Ascending aorta (tissue), 2 donors: Measurements from ENCODE around the gene CCT2. TPM values are rescaled to one million over a fixed set of nuclear protein-coding genes. Genes with fewer than 3 reads are reported as not detected.

Experiments
- DNase-seq, 2 donors: peaks; one replicate each; pipeline ENCODE4 v3.0.0-alpha.2; 2019; ENCODE audit warnings: low spot score in 2 of 2
- H3K27ac ChIP-seq, 2 donors: fragments of 200-600 bp; sonication (generic); one replicate each; pipeline ENCODE4 v1.5.1; 2016 to 2017; ENCODE audit warnings: mild to moderate bottlenecking in 1 of 2
- H3K27me3 ChIP-seq: fragments of 200-600 bp; sonication (generic); one replicate; pipeline ENCODE4 v1.5.1; 2017
- H3K36me3 ChIP-seq, 2 donors: fragments of 200-600 bp; sonication (generic); one replicate each; pipeline ENCODE4 v1.5.1; 2016
- H3K4me1 ChIP-seq, 2 donors: fragments of 200-600 bp; sonication (generic); one replicate each; pipeline ENCODE4 v1.5.1; 2016 to 2017; ENCODE audit warnings: mild to moderate bottlenecking in 1 of 2
- H3K4me3 ChIP-seq, 2 donors: fragments of 200-600 bp; sonication (generic); one replicate each; pipeline ENCODE4 v1.5.1; 2016 to 2017; ENCODE audit warnings: mild to moderate bottlenecking in 1 of 2
- H3K9me3 ChIP-seq, 2 donors: fragments of 200-600 bp; sonication (generic); one replicate each; pipeline ENCODE4 v1.5.1; 2016
- CTCF ChIP-seq, 3 experiments: fragments of 200-600 bp in 2 of 3; fragments of 450-650 bp in 1 of 3; sonication (generic) in 2 of 3; IDR thresholded peaks; one replicate each; pipeline ENCODE4 v1.5.1; 2016 to 2019; ENCODE audit warnings: antibody characterized with exemption in 3 of 3, mild to moderate bottlenecking in 1 of 3, moderate library complexity in 1 of 3
- intact Hi-C: fragments of 100-400 bp; cut with DNase I; formaldehyde crosslinking; loops from one replicate; pipeline ENCODE4 v1.15.1; 2023
- total RNA-seq: library from RNA; depleted of rRNA; stranded (reverse); fragments of >200 nt; gene quantifications from one replicate; pipeline ENCODE4 v1.1.0, GENCODE V29; 2016

Gene CCT2
- total RNA-seq, 1 donor from 2014 or later, result 65.0 TPM

GRCh38 chr12:69589082-69589481 is 3.8 kb downstream of the CCT2 start:
- TF ChIP-seq CTCF (IDR thresholded peaks at IDR 0.05), result no peak
- no peak overlapping the region for H3K27ac ChIP-seq
- no peaks in the 10 kb centered on the region for H3K27me3 ChIP-seq
- peaks cover 63 to 74% of the 10 kb centered on the region in 2 donors for H3K36me3 ChIP-seq
- no peaks in the 10 kb centered on the region for H3K9me3 ChIP-seq
- H3K4me3 ChIP-seq, result no peak overlapping the region
- H3K4me1 ChIP-seq, result peaks cover 6 to 8% of the 10 kb centered on the region in 2 donors
- intact Hi-C loops, result no loop called here
- DNase-seq, result no peak

DNA sequence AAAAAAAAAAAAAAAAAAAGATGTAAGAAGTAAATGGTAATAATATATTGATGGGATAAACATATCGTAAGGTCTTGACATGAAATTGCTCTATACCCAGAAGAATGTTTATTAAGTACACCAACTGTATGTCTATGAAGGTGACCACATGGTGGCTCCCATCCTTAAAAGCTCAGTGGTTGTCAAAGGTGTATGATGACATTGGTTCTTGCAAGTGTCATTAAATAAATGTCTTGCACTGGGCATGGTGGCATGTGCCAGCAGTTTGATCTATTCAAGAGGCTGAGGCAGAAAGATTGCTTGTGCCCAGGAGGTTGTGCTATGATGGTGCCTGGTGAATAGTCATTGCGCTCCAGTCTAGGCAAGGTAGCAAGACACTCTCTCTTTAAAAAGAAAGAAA is 10.4 kb downstream of the CCT2 start:
- Histone ChIP-seq H3K4me1 (no peaks in the 10 kb centered on the region), H3K27me3 (no peaks in the 10 kb centered on the region), H3K9me3 (no peaks in the 10 kb centered on the region), H3K27ac (no peak overlapping the region), H3K4me3 (no peak overlapping the region), H3K36me3 (peaks cover 77 to 92% of the 10 kb centered on the region in 2 donors)
- no peak for TF ChIP-seq CTCF (IDR thresholded peaks at IDR 0.05)
- intact Hi-C loops, result no loop called here
- no peak for DNase-seq

DNA sequence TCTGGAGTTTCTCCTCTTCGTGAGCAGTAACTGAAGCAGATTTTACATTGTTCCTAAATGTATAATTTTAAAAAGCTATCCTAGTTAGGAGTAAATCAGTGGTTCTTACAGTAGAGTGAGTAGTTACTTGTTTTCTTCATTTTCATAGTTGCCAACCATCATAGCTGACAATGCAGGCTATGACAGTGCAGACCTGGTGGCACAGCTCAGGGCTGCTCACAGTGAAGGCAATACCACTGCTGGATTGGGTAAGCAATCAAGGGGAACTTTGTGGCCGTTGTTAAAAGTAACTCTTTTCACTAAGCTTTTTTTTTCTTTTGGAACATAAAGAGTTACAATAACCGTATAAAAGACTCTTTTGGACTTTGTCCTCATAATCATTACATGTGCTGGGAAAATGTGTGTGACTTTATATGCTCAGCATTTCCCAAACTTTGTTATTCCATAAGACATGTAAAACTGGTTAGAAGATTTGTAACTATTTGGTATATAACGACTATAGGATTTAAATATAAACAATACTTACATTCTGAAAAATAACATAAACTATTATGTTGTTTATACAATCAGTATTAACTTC is 13.0 kb downstream of the CCT2 start:
- no peak for DNase-seq
- Histone ChIP-seq H3K27ac (no peak overlapping the region), H3K36me3 (peaks cover 62 to 90% of the 10 kb centered on the region in 2 donors), H3K27me3 (no peaks in the 10 kb centered on the region), H3K4me3 (no peak overlapping the region), H3K4me1 (no peaks in the 10 kb centered on the region), H3K9me3 (no peaks in the 10 kb centered on the region)
- intact Hi-C loops, result no loop called here
- no peak for TF ChIP-seq CTCF (IDR thresholded peaks at IDR 0.05)

DNA sequence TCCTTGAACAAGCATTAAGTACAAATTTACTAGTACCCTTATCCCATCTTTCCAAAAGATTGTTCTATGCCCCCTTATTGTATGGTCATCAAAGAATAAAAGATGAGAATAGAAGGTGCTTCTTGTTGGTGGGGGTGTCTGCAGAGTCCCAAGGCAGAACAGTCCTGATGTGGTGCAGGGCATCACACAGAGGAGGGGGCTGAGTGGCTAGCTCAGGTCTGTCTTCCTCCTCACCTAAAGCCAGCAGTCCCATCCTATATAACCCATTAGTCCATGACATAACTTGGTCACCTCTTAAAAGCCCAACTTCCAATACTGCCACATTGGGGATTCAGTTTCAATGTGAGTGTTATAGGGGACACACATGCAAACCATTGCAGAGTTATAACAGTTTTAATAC is 15.5 kb downstream of the CCT2 start:
- H3K9me3 ChIP-seq, result no peaks in the 10 kb centered on the region
- no peak overlapping the region for H3K27ac ChIP-seq
- peaks cover 45 to 73% of the 10 kb centered on the region in 2 donors for H3K36me3 ChIP-seq
- H3K27me3 ChIP-seq, result no peaks in the 10 kb centered on the region
- DNase-seq, result no peak
- intact Hi-C loops, result no loop called here
- TF ChIP-seq CTCF (IDR thresholded peaks at IDR 0.05), result no peak
- H3K4me3 ChIP-seq, result no peak overlapping the region
- no peaks in the 10 kb centered on the region for H3K4me1 ChIP-seq

DNA sequence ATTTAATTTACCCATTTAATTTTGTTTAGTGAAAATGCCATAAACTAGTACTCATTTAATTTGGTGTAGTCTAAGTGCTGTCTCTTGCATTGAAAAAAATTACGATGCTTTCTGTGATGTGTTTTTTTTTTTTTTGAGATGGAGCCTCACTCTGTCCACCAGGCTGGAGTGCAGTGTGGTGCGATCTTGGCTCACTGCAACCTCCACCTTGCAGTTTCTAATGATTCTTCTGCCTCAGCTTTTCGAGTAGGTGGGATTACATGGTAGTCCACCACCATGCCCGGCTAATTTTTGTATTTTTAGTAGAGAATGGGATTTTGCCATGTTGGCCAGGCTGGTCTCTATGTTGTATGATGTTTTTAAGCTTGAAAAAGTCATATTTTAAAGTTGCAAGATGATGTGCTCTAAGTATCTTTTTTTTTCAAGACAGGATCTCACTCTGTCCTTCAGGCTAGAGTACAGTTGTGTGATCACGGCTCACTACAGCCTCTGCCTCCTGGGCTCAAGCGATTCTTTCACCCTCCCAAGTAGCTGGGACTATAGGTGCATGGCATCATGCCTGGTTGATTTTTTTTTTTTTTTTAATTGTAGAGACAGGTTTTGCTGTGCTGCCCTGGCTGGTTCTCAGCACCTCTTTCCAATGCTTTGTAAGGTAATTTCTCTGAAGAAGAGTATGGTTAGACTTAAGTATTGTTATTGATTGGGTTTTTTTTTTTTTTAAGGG is 16.9 kb downstream of the CCT2 start:
- H3K4me3 ChIP-seq, result no peak overlapping the region
- intact Hi-C loops, result no loop called here
- no peaks in the 10 kb centered on the region for H3K4me1 ChIP-seq
- H3K27me3 ChIP-seq, result no peaks in the 10 kb centered on the region
- no peak overlapping the region for H3K27ac ChIP-seq
- no peak for TF ChIP-seq CTCF (IDR thresholded peaks at IDR 0.05)
- DNase-seq, result no peak
- peaks cover 43 to 62% of the 10 kb centered on the region in 2 donors for H3K36me3 ChIP-seq
- no peaks in the 10 kb centered on the region for H3K9me3 ChIP-seq
